EL (cell line): ENCODE measurements around the gene MAGI2.

ENCODE experiments used
- DNase-seq: peaks from one replicate; pipeline ENCODE4 v3.0.0-alpha.2; 2016

MAGI2 gene

DNA sequence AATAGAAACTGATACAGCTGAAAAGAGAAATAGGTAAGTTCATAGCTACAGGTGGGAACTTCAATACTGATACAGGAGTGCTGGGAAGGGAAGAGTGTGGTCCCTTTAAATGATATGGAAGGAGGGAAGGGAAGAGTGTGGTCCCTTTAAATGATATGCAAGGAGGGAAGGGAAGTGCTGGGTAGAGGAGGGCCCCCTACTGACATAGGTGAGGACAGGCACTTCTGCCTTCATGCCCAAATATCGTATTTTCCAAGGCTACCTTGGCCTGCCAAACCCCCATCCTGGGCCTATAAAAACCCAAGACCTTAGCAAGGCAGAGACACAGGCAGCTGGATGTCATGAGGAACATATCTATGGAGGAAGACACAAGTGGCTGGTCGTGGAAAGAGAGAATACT, 92.3 kb downstream of the MAGI2 start:
- DNase-seq = no peak

DNA sequence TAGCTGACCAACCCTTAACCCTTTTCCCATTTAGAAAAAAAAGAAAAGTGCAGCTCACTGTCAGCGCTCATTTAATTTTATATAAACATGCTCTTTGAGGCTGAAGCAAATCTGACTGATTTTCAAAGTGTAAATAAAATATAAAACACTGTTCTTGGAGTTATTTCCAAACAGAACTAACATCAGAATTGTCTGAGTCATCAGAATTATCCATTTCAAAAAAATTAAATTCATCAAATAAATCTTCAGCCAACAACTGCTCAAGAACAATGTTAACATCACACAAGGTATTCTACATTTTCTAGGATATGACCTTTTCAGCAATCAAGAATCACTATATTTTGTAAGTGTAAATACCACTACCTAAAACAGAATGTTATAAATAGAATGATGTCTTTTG, 93.6 kb downstream of the MAGI2 start:
- no peak for DNase-seq

DNA sequence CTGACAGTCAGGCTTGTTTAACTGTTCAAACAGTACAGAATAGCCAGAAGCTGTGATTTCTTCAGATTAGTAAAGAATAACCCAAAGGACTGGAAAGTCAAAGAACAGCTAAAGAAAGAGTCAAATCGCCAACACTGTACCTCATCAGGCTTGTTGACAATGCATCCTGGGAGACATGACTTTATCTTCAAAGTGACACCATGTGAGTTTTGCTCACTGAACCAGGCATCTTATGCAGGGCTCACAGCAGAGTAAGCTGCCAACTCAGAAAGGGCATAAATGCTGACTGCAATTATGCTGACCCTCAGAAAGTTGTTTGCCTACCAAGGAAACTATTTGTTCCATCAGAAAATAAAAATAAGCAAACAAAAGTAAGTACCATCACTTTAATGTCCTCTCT, 96.4 kb downstream of the MAGI2 start:
- DNase-seq = no peak

DNA sequence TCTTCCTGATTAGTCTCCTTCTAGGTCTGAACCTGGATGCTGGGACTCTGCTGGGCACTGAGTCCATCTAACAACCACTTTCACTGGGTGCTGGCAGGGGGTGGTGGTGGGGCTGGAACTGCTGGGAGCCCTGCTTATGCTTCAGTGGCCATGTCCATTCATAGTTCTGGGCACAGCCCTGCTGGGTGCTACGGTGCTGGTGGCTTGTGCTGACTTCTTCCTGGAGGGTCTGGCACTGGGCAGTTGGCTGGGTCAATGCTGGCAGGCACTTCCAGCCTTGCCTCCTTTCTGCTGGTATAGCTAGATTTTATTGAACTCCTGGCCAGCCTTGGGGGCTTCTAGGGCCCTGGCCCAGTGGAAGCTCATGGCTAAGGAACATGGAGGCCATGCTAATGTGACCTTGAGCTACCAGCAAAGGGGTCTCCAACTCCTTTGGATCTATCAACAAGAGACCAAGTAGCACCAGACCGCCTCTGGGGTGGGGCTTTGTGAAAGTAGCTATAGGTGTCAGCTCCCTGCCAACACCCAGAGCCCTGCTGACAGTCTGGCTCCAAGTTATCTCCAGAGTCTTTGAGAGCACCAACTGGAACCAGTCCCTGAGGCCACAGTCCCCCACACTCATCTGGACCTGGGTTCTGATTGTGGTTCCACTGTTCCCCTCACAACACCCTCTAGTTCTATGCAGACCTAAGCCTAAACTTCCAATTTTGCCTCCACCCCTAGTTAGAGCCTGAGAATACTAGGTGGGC, 99.6 kb downstream of the MAGI2 start:
- DNase-seq = no peak

DNA sequence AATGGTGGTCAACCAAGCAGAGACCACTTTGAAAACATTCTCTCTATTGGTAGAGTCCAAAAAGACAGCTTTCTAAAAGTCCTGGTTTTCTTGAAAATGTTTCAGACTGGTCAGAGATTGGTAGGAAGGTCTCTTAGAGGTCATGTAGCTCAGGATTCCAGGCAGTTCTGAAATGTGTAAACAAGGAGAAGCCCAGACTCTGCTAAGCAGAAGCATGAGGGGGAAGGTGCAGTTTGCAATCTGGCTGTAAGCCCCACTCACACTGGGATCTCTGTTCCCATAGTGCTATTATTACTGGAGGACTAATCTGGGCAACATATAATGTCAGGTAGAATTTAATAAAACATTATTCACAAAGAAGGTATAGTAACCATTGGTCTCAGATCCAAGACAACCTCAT, 101.1 kb downstream of the MAGI2 start:
- no peak for DNase-seq

DNA sequence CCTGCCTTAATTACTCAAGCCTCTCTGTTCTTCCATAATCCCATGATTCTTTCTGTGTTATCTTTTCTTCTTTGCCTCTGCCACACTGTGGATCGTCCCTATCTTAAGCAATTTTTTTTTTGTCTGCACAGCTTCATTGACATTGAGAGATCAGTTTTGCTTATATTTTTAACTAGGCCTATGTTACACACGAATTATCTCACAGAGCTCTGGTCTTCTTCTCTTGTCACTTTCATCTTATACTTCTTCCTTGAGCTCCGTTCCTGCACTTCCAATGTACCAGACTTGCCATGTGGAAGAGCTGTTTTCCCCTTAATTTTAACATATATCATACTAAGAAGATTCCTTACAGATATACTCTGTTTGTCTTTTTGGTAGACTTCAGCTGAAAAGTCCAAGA, 106.1 kb downstream of the MAGI2 start:
- no peak for DNase-seq

DNA sequence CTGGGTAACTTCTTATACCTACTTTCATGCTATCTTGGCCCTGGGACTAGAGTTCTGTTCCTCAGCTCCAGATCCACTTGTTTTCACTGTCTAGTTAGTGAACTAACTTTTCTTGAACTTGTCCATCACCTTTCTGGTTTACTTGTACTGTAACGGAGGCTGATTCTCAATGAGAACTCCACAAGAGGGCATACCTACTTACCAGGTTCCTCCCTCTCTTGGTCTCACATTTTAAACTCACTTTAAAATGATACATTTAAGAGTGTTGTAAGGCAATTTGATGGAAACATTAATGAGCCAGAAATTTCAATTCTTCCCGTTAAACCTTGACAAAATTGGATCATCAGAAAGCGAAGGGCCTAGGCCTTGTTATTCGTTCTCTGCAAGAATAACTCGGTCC, 111.6 kb downstream of the MAGI2 start:
- DNase-seq = no peak

DNA sequence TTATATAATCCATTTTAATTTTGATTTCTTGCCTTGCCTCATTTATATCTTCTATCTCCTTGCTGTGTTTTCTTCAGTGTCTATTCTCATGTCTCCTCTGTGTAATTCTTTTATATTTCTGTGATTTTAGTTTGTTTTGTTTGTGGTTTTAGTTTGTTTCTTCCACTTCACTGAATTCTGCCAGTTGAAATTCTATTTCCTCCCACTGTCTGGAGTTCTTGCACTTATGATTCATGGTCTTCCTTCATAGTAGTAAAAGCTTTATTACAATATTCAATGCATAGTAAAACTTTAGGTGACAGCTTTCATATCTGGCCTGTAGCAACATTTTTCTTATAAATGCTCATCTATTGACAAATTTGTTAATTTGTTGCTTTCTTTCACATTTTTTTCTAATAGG, 113.3 kb downstream of the MAGI2 start:
- DNase-seq = no peak

DNA sequence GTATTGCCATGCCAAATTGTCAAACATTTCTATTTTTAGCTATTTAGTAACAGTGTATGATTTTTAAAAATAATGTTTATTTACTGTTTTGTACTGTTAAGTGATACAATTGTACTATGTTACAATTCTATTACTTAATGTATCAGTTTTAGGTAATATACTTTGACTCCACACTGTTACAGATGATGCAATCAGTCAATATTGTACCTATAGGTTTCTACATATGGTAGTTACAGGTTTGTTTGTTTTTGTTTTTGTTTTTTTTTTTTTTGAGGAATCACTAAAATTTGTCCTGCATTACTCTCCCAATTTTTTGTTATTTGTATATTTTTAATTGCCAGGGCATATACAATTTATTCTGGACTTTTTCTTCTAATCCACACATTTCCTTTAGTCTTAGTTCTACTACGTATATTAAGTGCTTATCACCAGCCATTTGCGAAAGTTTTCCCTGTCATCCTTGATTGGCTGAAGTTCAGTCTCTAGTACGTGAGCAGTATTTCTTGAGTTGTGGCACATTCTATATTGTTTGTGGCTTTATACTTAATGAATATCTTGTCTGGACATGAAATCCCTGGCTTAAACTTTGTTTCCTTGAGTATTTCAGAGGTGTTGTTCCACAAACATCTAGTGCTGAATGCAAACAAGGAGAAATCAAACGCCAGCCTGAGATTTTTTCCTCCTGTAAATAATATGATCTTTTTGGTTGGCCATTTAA, 114.1 kb downstream of the MAGI2 start:
- no peak for DNase-seq

DNA sequence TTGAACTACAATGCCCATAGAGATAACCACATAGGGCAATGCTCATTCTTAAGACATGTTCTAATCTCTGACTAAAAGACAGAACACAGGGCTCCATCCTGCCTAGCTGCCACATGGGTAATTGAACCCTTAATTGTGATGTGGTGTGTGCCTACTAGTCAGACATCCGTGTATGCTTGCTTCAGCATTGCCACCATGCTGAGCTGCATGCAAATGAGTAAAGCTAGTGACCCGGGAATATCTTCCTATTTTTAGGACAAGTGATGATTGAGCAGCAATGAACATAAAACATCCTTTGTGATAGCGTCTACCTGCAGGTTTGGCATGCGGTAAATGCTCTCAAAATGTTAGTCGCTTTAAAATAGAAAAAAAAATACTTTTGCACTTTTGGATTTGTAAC, 115.8 kb downstream of the MAGI2 start:
- no peak for DNase-seq

DNA sequence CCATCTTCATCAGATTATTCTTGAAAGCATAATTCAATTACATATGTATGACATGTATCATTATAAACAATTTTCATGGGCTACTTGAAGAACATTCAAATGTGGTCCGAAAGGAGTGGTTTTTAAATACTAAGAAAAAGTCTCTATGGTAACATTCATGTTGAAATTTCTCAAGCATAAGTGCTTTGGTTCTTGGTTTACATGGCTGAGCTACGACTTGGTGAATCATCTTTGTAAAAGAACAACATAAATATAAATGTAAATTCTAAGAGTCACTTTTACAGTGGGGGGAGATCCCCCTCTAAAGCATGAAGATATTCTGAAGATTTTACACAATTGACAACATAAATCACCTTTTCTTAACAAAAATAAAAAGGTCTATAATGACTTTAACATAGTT, 118.6 kb downstream of the MAGI2 start:
- DNase-seq = no peak

DNA sequence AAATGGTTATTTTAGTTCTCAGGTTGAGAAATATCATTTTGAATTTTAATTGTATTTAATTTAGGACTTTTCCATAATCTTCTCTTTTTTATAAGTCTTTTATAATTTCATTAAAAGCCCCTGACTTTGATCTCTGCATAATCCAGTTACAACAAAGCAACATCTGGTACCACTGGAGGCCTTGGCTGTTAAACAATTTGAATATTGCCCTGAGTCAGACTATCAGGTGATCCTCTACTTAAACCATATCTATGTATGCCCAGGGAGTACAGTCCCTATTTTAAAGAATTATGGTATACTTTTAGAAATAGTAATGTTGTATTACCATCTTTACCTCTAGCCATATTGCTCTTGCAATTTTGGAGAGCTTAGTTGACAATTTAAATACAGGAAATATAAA, 119.1 kb downstream of the MAGI2 start:
- DNase-seq = no peak

DNA sequence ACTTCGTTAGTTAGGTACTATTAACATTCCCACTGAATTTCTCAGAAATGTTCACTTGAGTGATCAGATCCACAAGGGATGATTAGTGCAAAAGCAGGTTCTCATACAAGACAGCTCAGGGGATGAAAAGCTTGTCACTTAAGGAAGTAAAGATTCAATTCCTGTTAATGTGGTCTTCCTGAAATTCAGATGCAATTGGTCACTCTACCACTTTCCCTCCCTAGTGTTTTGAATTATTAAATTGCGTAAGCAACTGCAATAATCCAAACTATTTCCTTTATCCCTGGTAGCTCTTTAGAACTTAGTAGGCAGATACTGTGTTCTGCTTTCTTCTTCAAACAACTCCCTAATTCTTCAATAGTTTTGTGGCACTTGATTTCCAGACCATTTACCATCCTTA, 121.4 kb downstream of the MAGI2 start:
- DNase-seq = peak; percentile 33

DNA sequence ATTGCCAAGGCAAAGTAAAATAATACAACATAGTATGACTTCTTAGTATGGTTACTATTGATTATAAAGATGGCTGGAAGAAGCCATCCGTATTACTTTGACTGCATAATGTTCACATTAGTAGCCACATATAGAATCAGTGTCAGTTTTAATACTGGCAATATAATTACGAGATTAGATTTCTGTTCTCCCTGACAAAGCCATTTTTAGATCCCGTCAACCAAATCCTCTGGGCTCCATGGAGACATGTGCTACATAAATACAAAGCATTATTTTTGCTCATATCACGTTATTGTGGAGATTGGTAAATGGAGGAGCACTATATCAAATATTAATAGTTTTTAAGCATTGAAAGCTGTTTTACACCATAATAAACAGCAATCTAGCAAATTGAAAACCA, 124.0 kb downstream of the MAGI2 start:
- no peak for DNase-seq

DNA sequence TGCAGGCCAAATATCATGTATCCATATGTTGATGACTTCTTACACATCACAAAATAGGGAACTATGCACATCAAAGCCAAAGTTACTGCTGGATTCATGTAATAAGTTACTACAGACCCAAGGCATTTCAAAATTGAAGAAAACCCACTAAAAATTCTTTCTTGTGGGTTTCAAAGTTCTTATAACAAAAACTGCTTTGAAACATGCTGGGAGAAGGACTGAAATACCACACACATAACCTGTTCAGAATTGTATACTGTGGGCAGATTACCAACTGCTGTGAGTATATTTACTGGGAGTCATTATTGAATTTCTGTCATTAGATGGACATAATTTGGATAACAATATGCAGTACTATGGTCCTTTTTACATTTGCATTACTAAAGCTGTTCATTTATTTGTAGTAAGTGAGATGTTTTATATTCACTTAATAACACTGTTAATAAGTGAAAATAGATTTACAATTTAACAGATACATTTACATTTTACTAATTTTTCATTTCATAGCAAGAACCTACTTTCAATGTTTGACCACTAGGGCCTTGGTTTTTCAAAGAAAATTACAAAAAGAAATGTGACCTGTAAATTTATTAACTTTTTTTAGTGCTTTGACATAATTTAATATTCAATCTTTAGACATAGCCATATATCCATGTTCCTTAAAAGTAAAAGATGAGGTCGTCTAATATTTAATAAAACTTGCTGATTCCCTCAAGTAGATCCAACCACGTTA, 132.6 kb downstream of the MAGI2 start:
- no peak for DNase-seq

DNA sequence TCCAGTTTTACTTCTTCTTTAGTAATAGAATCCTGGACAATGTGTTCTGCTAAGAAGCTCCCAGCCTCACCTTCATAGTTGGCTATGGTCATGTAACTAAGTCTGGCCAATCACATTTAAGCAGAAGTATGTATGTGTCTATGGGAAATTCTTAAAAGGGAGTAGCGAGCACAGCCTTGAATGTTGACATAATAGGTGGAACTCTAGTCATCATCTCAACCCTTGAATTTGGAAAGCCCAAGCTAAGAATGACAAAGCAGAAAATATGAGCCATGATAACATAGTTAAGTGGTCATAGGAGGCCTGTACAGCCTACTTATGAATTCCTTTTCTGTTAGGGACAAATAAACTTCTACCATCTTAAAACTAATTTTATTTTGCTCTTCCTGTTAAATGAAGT, 134.1 kb downstream of the MAGI2 start:
- DNase-seq = no peak

DNA sequence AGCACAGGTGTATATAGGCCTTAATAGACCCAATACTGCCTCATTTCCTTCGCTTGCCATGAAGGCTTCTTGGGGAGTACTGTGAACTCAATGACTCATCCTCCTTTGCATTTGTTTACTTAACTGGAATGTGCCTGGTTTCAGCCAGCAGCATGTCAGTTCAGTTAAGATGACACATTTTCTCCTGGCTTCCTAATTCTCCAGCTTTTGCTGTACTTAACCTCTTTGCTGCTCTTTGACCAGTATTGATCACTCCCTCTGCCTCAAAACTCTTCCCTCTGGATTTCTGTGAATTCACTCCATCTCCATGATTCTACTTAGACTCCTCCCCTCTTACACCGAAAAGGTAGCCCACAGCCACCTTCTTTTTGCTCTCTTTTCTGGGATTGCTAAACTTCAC, 135.7 kb downstream of the MAGI2 start:
- peak; percentile 91 for DNase-seq

DNA sequence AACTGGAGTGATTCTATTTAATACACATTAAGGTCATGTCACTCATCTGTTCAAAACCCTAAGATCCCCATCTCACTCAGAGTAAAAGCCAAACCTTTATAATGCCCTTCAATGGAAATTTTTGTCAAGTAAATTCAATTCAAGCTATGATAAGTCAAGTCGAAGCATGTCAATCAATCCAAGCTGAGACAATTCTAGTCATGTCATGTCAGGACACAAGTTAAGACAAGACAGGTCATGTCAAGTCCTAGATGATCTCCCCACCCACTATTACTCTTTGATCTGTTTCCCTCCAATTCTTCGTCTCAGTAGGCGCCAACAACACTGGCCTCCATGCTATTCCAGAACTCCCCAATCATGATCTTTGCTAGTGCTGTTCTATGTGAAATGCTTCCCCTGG, 141.4 kb downstream of the MAGI2 start:
- DNase-seq = no peak

DNA sequence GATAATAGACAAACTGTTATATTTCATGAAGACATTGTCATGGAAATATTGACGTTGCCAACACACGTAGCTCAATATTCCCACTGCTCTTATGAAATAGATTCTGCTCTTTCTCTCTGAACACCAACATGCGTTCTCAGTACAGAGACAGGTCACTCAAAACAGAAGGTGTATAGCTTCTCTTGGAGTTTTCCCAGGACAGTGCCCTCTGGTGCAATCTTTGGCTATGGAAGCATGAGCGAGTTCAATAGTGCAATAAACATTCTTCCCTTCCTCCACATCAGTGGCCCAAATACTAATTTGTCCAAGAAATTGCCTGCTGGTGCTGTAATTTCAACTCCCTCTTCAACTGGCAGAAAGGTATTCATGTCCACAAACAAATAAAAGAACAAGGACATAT, 145.3 kb downstream of the MAGI2 start:
- no peak for DNase-seq

DNA sequence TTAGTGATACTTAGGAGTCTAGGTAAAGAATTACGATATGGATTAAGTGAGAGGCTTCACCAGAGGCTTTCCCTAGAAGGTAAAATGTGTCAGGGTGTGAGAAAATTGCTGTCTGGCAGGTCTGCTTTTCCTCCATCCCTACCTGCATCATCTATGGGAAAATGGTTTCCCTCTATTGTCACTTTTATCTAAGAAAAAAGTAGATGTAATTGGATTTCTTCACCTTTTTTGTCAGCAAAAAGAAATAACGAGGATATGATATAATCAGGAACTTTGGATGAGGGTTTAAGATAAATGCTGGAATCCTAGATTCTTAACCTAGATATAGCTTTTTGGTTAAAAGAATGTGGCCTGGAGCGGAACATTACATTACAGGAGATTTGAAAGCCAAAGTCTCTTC, 146.1 kb downstream of the MAGI2 start:
- no peak for DNase-seq

DNA sequence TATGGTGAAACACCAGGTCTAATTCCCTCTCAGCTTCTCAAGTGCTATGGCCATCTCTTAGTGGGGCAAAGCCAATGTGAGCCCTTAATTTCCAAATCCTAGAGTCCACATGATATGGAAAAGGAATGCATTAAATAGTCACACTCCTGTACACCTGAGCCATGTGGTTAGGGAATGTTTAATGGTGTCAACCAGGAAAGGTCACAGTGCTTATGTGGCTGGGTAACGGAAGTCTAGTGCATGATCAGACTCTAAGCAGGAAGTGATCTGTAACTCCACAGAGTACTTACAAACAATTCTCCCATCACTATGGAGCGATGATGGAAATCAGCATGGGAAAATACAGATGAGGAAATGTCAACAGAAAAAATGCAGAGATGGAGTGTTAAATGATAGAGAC, 148.8 kb downstream of the MAGI2 start:
- DNase-seq = no peak

DNA sequence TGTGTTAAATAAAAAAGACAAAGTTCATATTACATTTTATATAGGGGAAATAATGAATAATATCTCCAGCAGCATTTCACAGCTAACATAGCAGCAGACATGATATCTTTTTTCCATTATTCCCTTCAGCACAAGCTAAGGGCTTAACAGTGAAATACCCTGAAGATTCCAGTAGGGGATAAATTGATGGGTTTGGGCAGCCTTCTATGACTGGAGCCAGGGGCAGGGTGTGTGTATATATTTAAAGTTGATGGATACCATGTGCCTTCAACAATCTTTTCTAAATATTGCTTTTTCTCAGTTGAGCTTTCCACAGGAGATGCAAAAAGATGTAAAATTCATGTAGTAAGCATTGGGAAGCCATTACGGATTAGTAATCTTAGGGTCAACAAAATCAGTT, 151.2 kb downstream of the MAGI2 start:
- DNase-seq = no peak

DNA sequence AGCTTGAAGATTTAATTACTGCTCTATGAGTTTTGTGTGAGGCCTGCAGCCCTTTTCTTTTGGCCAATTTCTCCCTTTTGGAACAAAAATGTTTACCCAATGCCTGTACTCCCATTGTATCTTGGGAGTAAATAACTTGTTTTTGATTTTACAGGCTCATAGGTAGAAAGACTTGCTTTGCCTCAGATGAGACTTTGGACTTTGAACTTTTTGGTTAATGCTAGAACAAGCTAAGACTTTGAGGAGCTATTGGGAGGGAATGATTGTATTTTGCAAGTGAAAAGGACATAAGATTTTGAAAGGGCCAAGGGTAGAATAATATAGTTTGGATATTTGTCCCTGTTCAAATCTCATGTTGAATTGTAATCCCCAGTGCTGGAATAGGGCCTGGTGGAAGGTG, 152.0 kb downstream of the MAGI2 start:
- DNase-seq = no peak

DNA sequence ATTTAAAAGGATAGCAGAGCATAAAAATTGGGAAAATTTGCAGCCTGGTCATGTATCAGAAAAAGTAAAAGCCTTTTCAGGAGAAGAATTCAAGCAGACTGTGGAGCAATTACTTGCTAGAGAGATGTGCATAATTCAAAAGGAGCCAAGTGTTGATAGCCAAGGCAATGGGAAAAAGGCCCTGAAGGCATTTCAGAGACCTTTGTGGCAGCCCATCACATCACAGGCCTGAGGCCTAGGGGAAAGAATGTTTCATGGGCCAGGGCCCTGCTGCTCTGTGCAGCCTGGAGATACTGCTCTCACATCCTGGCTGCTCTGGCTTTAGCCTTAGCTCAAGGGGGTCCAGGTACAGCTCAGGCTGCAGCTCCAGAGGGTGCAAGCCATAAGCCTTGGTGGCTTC, 152.9 kb downstream of the MAGI2 start:
- peak; percentile 38 for DNase-seq
